Lower leg skin (tissue), 4 donors: ENCODE data around the gene PRDM15. TPM values are rescaled to one million over a fixed set of nuclear protein-coding genes. Genes with fewer than 3 reads are reported as not detected.

Experiments used
- DNase-seq, 2 donors: peaks; one replicate each; pipeline ENCODE4 v3.0.0-alpha.2; 2019; ENCODE audit warnings: low spot score in 2 of 2
- H3K4me3 ChIP-seq: fragments of 200-600 bp; sonication (generic); 2 replicates; pipeline ENCODE4 v1.5.1; 2017; ENCODE audit warnings: mild to moderate bottlenecking, low read depth; ENCODE audit not compliant: poor library complexity, severe bottlenecking
- CTCF ChIP-seq, 3 donors: fragments of 450-650 bp; IDR thresholded peaks; one replicate each; pipeline ENCODE4 v1.5.1; 2016; ENCODE audit warnings: antibody characterized with exemption in 3 of 3, mild to moderate bottlenecking in 3 of 3, moderate library complexity in 2 of 3
- POLR2A ChIP-seq, 2 donors: fragments of 450-650 bp; IDR thresholded peaks; one replicate each; pipeline ENCODE4 v1.6.1; 2016 to 2017; ENCODE audit warnings: antibody characterized with exemption in 2 of 2, mild to moderate bottlenecking in 1 of 2, moderate library complexity in 1 of 2
- WGBS, 2 donors: methylation state at CpG; one replicate each; pipeline ENCODE4 v1.1.5; 2018; 5-methylcytosine and 5-hydroxymethylcytosine counted together
- intact Hi-C: fragments of 100-400 bp; cut with DNase I; formaldehyde crosslinking; loops from one replicate; pipeline ENCODE4 v1.15.0; 2023; ENCODE audit warnings: low total_unique reads
- total RNA-seq, 4 donors: library from RNA; depleted of rRNA; stranded (reverse); fragments of >200 nt; gene quantifications; one replicate each; pipeline ENCODE4 v1.1.0, GENCODE V29; 2016

PRDM15 gene
- total RNA-seq, 4 donors from 2014 or later = 4.7 to 26.9 (median 9.1) TPM

GRCh38 chr21:41831453-41831831 lies 47.7 kb downstream of the PRDM15 start:
- WGBS, 2 donors = 78 to 100% methylated on average over 5 to 8 of the region's 8 CpGs
- H3K4me3 ChIP-seq = no peak overlapping the region
- no peak for TF ChIP-seq POLR2A (IDR thresholded peaks at IDR 0.05)
- no peak for TF ChIP-seq CTCF (IDR thresholded peaks at IDR 0.05)
- no peak for DNase-seq
- intact Hi-C loops = no loop called here

GRCh38 chr21:41830764-41831452 lies 48.2 kb downstream of the PRDM15 start:
- no peak overlapping the region for H3K4me3 ChIP-seq
- peak in 1 of 2 donors; percentile 70 for DNase-seq
- WGBS, 2 donors = 87 to 90% methylated on average over 17 to 21 of the region's 21 CpGs
- intact Hi-C loops = no loop called here
- TF ChIP-seq POLR2A (IDR thresholded peaks at IDR 0.05) = no peak
- TF ChIP-seq CTCF (IDR thresholded peaks at IDR 0.05) = no peak

GRCh38 chr21:41830145-41830707 lies 48.9 kb downstream of the PRDM15 start:
- TF ChIP-seq POLR2A (IDR thresholded peaks at IDR 0.05) (no peak), CTCF (IDR thresholded peaks at IDR 0.05) (no peak)
- 95 to 97% methylated on average over 2 of the region's 2 CpGs for WGBS, 2 donors
- no peak for DNase-seq
- intact Hi-C loops = no loop called here
- no peak overlapping the region for H3K4me3 ChIP-seq

GRCh38 chr21:41828884-41829360 lies 50.2 kb downstream of the PRDM15 start:
- DNase-seq = no peak
- TF ChIP-seq CTCF (IDR thresholded peaks at IDR 0.05) (no peak), POLR2A (IDR thresholded peaks at IDR 0.05) (no peak)
- 64 to 65% methylated on average over 3 of the region's 3 CpGs for WGBS, 2 donors
- no peak overlapping the region for H3K4me3 ChIP-seq
- intact Hi-C loops = no loop called here

- no peak overlapping the region for H3K4me3 ChIP-seq
- DNase-seq = no peak
- WGBS, 2 donors = 87% methylated on average over 41 to 42 of the region's 42 CpGs
- no peak for TF ChIP-seq POLR2A (IDR thresholded peaks at IDR 0.05)
- no peak for TF ChIP-seq CTCF (IDR thresholded peaks at IDR 0.05)
- intact Hi-C loops = no loop called here
These were observed 50.9 kb downstream of the PRDM15 start for GRCh38 chr21:41827951-41828883.
